GM21526 (cell line): ENCODE measurements around the gene TEX52.
"Not testable (repeated sequence)": the region's sequence is repeated elsewhere in the genome, so short reads cannot be mapped to it uniquely, and the experiment has no call there.

ENCODE experiments used
- ATAC-seq: cut with Tn5 transposase; IDR thresholded peaks from one replicate; pipeline ENCODE4 v1.9.1; 2021; ENCODE audit warnings: moderate library complexity; ENCODE audit not compliant: unreplicated experiment, low FRiP score

The TEX52 gene

DNA sequence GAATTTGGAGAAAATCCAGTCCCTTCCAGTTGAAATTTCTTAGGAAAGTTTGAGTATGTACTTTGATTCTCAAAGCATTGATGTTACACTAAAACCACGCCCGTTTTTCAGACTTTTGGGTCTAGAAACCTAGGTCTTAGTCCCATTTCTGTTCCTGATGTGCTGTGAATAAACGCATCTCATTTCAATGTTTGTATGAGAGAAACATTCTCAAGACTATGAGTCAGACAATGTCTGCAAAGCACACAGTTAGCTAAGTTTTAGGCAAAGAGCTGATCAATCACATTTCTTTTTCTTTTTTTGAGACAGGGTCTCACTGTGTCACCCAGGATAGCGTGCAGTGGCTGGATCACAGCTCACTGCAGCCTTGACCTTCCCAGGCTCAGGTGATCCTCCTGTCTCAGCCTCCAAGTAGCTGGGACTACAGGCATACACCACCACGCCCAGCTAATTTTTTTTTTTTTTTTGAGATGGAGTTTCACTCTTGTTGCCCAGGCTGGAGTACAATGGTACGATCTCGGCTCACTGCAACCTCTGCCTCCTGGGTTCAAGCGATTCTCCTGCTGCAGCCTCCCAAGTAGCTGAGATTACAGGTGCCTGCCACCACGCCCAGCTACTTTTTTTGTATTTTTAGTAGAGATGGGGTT lies 12.3 kb upstream of the TEX52 start:
- ATAC-seq, result not testable (repeated sequence)

DNA sequence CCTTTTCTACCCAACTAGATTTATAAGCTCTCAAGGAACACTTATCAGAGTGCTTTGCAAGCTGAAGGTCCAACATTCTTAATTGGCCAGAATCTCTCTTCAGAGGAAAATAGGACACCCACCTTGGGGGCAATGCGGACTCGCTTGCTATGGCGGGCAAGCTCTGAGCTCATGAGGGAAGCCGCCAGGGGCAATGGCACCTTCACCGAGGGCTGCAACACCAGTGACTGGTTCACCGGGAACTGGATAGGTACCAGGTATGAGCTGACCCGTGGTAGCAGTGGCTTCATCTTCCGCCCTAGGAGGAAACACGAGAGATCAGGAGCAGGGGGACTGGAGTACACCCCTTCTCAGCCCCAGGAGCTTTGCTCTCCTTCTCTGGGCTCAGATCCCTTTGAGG lies 7.4 kb upstream of the TEX52 start:
- ATAC-seq, result no peak

DNA sequence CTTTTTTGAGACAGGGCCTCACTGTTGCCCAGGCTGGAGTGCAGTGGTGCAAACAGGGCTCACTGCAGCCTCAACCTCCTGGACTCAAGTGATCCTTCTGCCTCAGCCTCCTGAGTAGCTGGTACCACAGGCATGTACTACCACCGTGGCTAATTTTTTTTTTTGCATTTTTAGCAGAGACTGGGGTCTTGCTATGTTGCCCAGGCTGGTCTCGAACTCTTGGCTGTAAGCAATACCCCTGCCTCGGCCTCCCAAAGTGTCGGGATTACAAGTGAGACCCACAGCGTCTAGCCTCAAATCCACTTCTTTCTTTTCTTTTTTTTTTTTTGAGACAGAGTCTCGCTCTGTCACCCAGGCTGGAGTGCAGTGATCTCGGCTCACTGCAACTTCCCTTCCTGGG lies 6.6 kb upstream of the TEX52 start:
- ATAC-seq, result not testable (repeated sequence)

DNA sequence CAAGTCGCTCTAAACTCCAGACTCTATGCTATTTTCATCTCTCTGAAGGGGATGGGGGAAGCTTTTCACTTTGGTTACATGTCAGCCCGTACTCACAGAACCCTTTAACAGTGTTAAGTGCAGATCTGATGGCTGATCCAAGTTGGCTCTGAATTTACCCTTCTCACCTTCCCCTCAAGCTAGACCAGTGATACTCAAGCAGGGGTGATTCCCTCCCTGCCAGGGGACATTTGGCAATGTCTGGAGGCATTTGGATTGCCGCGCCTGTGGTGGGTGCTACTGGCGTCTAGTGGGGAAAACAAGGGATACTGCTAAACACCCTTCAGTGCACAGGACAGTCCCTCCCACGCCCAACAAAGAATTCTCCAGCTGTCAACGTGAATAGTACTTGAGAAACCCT lies 6.0 kb upstream of the TEX52 start:
- no peak for ATAC-seq

DNA sequence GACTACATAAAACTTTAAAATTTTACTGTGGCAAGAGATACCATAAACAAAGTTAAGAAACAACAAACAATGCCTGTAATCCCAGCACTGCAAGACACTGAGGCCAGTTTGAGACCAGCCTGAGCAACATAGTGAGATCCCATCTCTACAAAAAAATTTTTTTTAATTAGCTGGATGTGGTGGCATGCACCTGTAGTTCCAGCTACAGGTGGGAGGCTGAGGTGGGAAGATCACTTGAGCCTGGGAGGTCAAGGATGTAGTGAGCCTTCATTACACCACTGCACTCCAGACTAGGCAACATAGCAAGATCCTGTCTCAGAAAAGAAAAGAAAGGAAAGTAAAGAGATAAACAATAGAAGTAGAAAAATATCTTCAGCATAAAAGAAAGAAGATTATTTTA lies 3.3 kb upstream of the TEX52 start:
- no peak for ATAC-seq

DNA sequence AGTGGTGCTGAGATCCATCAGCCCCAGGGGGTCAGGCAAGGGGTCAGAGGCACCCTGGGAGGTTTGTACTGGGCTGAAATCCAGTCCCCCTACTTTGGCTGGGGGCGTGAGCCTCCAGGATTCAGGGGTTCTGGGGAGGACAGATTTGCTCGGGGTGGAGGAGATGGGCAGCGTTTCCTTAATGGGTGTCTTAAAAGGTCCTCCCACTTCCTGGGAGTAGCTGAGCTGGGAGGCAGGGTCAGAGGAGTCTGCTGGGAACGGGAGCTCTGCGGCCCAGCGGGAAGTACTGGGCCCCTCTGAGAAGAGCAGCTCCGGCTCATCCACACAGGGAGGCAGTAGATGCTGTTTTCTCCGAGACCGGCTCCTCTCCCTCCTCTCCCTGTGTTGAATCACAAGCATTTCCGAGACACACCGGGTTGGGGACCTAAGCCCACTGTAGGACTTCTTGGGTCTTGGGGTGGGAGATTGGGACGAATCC lies 2.1 kb upstream of the TEX52 start:
- ATAC-seq, result no peak

DNA sequence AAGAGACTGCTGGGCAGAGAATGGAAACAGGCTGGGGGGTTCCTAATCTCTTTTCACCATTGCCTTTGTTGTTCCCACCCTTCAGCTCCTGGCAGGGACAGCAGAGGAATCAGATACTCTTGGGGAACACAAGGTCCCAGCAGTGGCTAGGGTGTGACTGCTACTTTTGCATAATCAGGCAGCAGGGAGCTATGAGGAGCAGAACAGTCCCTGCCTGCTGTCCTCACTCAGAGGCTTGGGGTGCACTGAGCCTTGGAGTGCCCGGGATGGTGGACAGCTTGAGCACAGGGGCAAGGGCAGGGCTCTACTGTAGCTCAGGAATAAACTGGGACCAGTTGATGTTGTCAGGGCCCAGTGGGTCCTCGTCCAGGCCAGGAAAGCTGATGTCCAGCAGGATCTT lies 1.5 kb upstream of the TEX52 start:
- no peak for ATAC-seq

DNA sequence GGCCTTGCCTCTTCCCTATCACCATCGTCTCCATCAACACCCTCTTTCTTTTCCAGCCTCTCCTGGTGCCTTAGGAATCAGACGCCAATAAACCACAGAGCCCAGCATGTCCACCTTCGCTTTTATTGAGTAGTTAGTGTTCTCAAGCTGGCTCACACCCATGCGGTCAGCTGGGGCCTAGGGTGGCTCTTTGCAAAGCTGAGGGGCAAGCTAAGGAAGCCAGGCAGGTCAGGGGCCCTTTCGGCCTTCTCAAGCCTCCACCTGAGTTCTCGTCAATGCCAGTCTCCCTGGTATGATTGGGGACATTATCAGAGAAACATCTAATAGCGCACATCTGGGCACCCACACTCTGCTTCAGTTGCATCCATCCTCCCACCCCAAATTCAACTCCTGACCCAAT lies 737 bp upstream of the TEX52 start:
- ATAC-seq, result no peak

DNA sequence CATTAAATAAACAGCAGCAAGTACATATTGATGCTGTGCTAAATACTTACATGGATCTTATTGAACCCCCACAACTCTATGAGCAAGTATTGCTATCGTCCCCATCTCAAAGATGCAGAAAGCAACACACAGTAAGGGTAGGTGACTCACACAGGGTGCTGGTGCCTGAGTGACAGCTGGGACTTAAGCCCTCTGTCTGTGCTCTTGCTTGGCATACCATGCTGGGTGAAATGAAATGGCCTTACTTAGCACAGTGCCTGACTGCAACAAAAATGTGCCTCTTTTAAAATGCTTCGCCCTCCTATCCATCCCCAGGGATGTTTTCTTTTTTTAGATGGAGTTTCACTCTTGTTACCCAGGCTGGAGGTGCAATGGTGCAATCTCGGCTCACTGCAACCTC lies 788 bp downstream of the TEX52 start:
- no peak for ATAC-seq

DNA sequence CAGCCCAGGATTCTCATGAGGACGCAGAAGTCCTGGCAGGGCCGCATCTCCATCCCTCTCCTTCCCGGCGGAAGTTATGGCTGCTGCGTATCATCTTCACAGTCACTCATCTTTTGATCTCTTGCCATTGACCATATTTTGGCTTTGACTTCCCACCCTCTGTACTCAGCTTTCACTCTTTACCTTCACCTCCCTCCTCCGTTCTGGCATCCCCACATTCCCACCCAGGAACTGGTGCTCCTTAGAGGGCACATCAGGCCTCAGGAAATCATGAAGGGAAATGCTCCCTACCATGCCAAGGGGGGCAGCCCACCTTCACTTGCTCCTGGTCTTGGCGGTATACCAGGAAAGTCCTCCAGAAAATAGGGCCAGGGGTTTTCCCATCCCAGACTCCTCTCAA lies 1.3 kb downstream of the TEX52 start:
- no peak for ATAC-seq

DNA sequence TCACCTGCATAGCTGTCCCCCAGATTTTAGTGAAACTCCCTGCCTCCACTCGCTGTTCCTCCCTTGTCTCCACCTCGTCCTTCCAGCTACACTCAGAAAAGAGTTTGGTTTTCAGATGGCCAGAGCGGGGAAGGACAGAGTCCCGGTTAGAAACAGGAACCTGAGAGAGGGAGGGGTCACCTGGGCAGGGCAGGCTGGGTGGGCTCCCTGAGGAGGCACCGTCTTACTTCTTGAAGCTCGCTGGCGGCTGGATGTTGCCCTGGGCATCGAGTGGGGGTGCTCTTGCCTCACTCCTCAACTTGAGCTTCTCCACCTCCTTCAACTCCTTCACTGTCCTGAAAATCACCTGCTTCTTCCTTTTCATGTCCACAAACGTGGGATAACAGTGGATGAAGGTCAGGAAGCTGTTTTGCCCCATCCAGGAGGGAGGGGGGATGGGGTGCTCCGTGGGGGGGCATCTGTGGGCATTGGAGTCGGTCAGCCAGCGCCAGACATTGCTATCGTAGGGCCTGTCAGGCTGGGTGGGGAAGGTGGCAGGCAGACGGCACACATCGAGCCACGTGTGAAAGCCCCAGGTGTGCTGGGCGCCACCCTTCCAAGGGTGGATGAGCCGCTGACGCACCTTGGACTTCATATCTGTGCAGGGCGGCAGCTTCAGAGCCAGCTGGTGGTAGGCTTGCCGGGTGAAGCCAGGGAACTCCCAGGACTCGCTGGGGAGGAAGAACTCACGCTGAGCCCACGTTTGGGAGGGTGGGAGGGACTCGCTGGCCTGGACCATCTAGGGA lies 2.0 kb downstream of the TEX52 start:
- no peak for ATAC-seq

DNA sequence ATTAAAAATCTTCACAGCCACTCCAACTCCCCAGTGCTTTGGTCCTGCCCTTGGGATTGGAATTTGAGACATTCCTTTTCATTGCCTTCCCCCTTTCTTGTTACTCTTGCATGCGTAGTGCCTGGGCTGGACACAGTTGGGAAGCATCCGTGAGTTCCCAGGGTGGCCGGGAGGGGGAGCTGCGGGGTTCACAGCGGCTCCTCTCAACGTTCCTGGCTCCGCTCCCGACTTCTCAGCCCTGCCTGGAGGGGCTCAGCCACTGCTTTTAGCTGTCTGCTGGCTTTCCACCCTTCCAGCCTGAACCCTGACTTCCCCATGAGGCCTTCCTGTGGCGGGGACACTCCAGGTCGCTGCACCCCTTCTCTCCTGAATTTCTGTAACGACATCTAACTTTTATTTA lies 3.2 kb downstream of the TEX52 start:
- ATAC-seq, result no peak

DNA sequence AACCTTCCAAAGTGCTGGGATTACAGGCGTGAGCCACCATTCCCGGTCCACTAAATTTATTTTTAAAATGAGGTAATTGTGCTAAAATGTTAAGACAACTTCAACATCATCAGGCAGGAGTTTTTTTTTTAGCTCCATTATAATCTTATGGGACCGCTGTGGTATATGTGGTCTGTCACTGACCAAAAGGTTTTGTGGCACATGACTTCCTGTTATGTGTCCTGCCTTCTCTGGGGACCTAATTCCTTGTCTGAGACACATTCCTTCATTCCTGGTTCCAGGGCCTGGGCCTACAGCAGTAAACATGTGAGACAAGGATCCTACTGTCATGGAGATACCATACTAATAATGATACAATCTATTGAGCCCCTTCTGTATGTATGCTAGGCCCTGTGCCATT lies 4.9 kb downstream of the TEX52 start:
- no peak for ATAC-seq

DNA sequence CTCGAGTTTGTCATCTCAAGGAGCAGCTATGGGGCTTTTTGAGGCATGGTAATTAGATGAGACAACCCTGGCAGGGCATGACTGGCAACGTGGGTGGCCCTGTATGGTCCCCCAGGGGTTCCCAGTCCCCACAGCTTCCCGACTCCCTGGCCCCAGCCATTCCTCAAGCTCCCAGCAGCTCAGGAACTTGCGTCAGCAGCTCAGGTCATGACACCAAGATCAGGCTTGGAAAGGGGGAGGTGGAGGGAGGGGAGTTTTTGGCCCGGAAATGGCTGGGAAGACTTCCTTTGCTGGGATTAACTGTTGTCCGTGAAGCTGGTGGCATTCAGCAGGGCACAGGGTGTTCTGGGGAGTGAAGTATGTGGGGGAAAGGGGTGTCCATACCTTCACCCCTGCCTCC lies 11.6 kb downstream of the TEX52 start:
- no peak for ATAC-seq

DNA sequence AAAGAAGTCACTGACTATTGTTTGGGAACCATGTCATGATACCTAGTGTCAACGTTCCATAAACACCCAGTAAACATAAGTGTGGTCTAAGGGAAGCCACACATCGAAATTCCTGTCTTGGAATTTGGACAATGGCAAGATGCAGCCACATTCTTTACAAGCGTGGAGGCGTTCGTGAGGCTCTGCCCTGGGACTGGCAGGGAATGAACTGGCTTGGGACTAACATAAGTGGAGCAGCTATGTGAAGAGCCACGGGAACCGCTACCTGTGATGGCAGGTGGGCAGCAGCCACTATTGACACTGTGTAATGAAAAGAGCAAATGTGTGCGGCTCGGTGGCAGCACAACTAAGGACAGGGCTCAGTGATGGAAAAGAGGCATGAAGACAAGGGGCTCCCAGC lies 12.1 kb downstream of the TEX52 start:
- no peak for ATAC-seq

DNA sequence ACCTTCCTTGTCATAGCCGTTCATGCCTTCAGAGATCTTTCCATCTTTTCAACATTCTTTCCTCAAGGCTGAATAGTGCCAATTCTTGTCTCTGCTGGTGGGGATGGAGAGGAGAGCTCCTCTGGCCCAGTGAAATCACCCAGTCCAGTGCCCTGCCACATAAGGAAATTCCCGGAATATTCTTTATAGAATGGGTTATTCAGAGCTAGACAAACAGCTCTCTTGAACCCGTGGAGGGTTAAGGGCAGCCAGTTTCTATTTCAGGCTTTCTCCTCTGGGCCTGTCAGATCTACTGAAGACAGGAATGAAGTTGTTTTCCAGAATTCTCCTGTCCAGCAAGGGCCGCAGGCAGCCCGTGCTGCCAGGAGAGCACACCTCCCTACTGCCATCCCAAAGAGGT lies 13.9 kb downstream of the TEX52 start:
- no peak for ATAC-seq

DNA sequence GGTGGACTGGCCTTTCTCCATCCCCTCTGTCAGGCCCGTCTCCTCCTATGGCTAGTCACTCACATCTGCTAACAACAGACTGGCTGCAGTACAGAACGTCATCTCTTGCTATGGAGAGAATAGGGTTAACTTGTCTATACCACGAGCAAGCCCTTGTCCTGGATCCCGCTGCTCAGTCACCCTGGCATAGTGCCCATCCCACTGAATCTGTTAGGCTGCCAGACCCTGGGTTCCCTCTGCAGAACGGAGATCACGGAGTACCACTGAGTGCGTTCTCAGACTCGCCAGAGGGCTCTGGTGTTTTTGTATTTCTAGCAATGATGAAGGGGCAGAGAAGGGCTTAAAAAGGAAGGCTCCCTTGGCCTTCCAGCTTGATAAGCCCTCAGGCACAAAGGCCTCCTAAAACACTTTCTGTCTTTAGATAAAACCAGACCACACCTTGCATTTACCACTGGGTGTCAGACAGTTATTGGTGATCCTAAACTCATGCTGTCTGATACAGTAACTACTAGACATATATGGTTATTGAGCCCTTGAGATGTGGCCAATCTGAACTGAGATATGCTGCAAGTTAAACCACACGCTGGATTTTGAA lies 15.7 kb downstream of the TEX52 start:
- ATAC-seq, result no peak

DNA sequence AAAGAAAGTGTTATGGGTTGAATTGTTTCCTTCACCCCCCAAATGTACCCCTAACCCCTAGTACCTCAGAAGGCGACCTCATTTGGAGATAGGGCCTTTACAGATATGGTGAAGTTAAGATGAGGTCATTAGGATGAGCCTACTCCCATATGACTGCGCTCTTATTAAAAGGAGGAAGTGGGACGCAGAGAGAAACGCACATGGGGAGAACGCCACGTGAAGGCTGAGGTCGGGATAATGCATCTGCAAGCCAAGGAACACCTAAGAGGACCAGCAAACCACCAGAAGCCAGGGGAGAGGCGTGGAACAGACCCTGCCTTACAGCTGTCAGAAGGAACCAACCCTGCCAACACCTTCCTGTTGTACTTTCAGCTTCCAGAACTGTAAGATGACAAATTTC lies 20.3 kb downstream of the TEX52 start:
- ATAC-seq, result no peak

DNA sequence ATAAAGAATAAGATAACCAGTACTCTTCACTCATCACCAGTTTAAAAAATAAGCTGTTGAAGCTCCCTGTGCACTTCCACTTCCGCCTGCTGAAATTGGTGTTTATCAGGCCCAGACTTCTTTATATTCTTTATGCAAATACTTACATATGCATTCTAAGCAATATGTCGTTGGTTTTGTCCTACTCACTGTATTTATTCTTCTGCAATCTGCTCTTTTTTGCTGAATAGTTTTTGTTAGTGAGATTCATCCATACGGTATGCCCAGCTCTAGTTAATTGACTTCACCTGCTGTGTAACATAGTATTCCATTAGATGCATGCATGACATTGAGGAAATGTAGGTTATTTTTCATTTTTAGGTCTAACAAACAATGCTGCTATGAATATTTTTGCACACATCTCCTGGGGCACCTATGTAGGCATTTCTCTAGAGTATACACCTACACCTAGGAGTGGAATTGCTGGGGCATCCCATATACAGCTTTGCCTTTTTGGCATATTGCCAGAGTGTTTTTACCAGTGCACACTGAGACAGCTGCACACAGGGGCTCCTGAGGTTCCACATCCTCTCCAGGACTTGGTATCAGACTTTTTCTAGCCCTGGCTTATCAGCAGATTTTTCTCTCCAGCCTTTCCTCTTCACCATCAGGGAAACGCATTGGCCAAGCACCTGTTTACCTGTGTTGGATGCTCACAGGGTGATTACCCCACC lies 21.0 kb downstream of the TEX52 start:
- ATAC-seq, result no peak

DNA sequence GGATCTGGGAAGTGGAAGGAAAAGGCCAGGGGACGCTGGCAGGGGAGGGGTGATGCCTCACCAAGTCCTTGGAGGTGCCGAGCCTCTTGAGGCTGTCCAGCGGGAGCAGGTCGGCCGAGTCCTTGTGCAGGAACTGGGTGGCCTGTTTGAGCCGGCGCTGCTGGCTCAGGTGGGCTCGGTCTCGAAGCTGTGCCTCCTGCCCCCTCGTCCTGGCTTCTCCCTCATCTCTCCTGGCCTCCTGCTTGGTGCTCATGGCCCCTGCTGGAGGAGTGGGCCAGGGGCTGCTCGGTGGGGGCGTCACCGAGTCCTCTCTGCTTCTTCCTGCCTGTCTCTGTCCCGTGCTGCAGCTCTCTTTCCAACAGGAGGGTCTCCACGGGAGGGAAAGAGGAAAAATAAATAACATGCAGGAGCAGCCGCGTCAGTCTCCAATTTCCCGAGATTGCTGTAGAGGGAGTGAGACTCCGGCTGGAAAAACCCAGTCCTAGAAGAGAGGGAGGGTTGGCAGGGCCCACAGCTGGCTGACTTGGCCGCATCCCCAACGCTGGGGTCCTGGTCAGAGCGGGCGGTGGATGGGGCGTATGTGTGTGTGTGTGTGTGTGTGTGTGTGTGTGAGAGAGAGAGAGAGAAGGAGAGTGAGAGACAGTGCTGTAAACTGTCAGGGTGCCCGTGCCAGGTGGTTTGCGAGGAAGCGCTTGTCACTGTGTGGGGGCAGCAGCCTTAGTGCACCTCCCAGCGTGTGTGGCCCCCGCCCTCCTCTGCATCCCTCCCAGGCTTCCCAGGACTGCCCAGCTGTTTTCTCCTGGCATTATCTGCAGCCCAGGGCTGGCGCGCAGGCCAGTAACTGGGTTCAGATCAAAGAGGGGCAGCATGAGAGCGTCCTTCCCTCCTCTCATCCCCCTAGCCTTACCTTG lies 22.0 kb downstream of the TEX52 start, which contains the start of gene NRIP2:
NRIP2 (minus strand) TSS at position 455 of the 911 bp plus-strand sequence; CDS start at position 403, 52 bp downstream.
- no peak for ATAC-seq
